Endodermal cell (in vitro differentiated cells): ENCODE data around the gene RHOG. TPM values are rescaled to one million over a fixed set of nuclear protein-coding genes. Genes with fewer than 3 reads are reported as not detected.

Experiments used
- DNase-seq: peaks from one replicate; pipeline ENCODE4 v3.0.0-alpha.2; 2017
- H3K27ac ChIP-seq: 2 replicates; pipeline ENCODE4 v1.5.1; 2013; ENCODE audit warnings: mild to moderate bottlenecking, low read depth, low read length, moderate library complexity
- H3K27me3 ChIP-seq: 2 replicates; pipeline ENCODE4 v1.6.1; 2013; ENCODE audit warnings: mild to moderate bottlenecking, low read length, moderate library complexity; ENCODE audit not compliant: insufficient read depth, control insufficient read depth, poor library complexity, severe bottlenecking
- H3K36me3 ChIP-seq: 2 replicates; pipeline ENCODE4 v1.7.0; 2013; ENCODE audit warnings: mild to moderate bottlenecking, low read length, moderate library complexity; ENCODE audit not compliant: control insufficient read depth, insufficient read depth
- H3K4me1 ChIP-seq: one replicate; pipeline ENCODE4 v1.7.0; 2013; ENCODE audit warnings: low read length; ENCODE audit not compliant: control insufficient read depth, insufficient read depth
- H3K4me3 ChIP-seq: 2 replicates; pipeline ENCODE4 v1.5.1; 2013; ENCODE audit warnings: mild to moderate bottlenecking, low read length, moderate library complexity
- H3K9ac ChIP-seq: 2 replicates; pipeline ENCODE4 v1.6.1; 2013; ENCODE audit warnings: mild to moderate bottlenecking, low read length, moderate library complexity; ENCODE audit not compliant: poor library complexity, severe bottlenecking; ENCODE audit errors: extremely low read depth
- H3K9me3 ChIP-seq: 2 replicates; pipeline ENCODE4 v1.6.1; 2013; ENCODE audit warnings: mild to moderate bottlenecking, low read length, moderate library complexity; ENCODE audit not compliant: control insufficient read depth
- H3K27ac Mint-ChIP-seq: 2 replicates; pipeline ENCODE4 v1.8.0; 2020; ENCODE audit warnings: mixed read lengths
- H3K27me3 Mint-ChIP-seq: 2 replicates; pipeline ENCODE4 v1.8.0; 2021; ENCODE audit warnings: mild to moderate bottlenecking, mixed read lengths; ENCODE audit not compliant: insufficient read depth
- H3K36me3 Mint-ChIP-seq: 2 replicates; pipeline ENCODE4 v1.8.0; 2020; ENCODE audit warnings: low read depth, mixed read lengths
- H3K4me1 Mint-ChIP-seq: 2 replicates; pipeline ENCODE4 v1.8.0; 2020; ENCODE audit warnings: mixed read lengths
- H3K4me3 Mint-ChIP-seq: 2 replicates; pipeline ENCODE4 v1.8.0; 2020; ENCODE audit warnings: mild to moderate bottlenecking, moderate library complexity, mixed read lengths
- H3K9me3 Mint-ChIP-seq: 2 replicates; pipeline ENCODE4 v1.8.0; 2020; ENCODE audit warnings: mild to moderate bottlenecking, mixed read lengths
- WGBS, 2 experiments: methylation state at CpG; one replicate each; pipeline versions ENCODE4 v1.1.5 to v1.1.7; 2013; ENCODE audit warnings: missing lambda C conversion rate in 2 of 2, mixed read lengths in 1 of 2; ENCODE audit not compliant: insufficient coverage in 1 of 2, insufficient read length in 1 of 2; 5-methylcytosine and 5-hydroxymethylcytosine counted together
- total RNA-seq, 2 donors: library from RNA; stranded (reverse); fragmentation: NEBNext Ultra II Directional in 1 of 2; extraction: Animal tissue kit (Norgen Biotek cat#: 25700) in 1 of 2; gene quantifications; 2 replicates in 1 of 2; 3 replicates in 1 of 2; pipeline ENCODE4 v1.2.1, GENCODE V29; 2021
- TF ChIP-seq, protein P1 (sequence below): fragments of 200-600 bp; sonication (generic); conservative IDR thresholded peaks from 2 replicates; pipeline ENCODE4 v1.5.0; 2021; ENCODE audit warnings: antibody characterized with exemption, mild to moderate bottlenecking

Gene RHOG
- total RNA-seq, 2 donors from 2014 or later, result 25.5 to 27.6 TPM

- Mint-ChIP-seq H3K27me3 (no peaks in the 10 kb centered on the region), H3K9me3 (no peaks in the 10 kb centered on the region), H3K36me3 (no peaks in the 10 kb centered on the region), H3K4me1 (peaks cover 36% of the 10 kb centered on the region), H3K4me3 (no peak overlapping the region), H3K27ac (peak overlapping the region; percentile 74)
- DNase-seq, result no peak
- peaks cover 17% of the 10 kb centered on the region for H3K4me1 ChIP-seq
- no peaks in the 10 kb centered on the region for H3K27me3 ChIP-seq
- H3K27ac ChIP-seq, result no peak overlapping the region
- H3K4me3 ChIP-seq, result no peak overlapping the region
- TF ChIP-seq, protein P1, sequence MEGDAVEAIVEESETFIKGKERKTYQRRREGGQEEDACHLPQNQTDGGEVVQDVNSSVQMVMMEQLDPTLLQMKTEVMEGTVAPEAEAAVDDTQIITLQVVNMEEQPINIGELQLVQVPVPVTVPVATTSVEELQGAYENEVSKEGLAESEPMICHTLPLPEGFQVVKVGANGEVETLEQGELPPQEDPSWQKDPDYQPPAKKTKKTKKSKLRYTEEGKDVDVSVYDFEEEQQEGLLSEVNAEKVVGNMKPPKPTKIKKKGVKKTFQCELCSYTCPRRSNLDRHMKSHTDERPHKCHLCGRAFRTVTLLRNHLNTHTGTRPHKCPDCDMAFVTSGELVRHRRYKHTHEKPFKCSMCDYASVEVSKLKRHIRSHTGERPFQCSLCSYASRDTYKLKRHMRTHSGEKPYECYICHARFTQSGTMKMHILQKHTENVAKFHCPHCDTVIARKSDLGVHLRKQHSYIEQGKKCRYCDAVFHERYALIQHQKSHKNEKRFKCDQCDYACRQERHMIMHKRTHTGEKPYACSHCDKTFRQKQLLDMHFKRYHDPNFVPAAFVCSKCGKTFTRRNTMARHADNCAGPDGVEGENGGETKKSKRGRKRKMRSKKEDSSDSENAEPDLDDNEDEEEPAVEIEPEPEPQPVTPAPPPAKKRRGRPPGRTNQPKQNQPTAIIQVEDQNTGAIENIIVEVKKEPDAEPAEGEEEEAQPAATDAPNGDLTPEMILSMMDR, result no peak
- H3K9me3 ChIP-seq, result no peaks in the 10 kb centered on the region
- no peaks in the 10 kb centered on the region for H3K36me3 ChIP-seq
- H3K9ac ChIP-seq, result no peak overlapping the region
These were observed 37.5 kb upstream of the RHOG start for GRCh38 chr11:3878258-3878584.

DNA sequence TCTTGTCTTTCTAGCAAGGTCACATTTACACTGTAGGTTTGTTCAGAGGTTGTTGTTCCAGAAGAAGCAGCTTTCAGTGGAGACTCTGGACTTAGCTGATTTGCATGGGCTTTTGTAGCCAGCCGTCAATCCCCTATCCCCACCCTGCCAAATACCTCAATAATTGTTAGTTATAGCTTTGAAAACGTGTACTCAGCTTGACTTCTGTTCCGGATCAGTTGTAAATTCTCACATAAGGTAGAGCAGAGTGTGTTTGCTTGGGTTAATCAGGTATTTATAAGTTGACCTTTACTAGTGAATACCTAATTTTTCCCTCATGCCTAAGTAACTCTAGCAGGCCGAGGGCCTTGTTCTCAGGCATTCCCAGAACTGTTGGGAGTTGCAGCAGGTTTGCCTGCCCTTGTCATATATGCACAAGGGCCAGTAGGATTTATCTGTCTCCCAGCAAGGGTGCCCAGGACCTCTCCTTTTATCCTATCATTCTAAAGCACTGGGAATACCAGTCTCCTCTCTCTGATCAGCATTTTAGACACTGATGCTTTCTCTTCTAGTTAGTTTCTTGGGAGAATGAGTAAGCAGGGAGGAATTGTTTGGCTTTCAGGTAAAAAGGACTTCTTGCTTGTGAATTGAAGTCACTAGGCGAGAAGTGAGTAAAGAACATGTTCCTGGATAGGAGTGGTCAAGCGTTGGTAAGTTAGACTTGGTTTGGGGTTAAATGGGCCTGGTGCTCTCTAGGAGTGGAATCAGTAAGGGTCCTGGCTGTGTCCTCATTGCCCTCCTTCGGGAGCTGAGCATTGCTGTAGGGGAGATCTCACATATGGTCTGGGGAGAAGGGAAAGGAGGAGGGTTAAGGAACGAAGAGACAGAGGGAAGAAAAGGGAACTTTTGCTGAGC lies 36.9 kb upstream of the RHOG start:
- H3K36me3 Mint-ChIP-seq, result no peaks in the 10 kb centered on the region
- Histone ChIP-seq H3K27ac (peak overlapping the region; percentile 12), H3K9ac (no peak overlapping the region), H3K36me3 (no peaks in the 10 kb centered on the region), H3K27me3 (no peaks in the 10 kb centered on the region), H3K4me1 (peaks cover 17% of the 10 kb centered on the region), H3K9me3 (no peaks in the 10 kb centered on the region), H3K4me3 (no peak overlapping the region)
- peak overlapping the region; percentile 74 for H3K27ac Mint-ChIP-seq
- WGBS, 2 experiments, result 75 to 80% methylated on average over 4 to 8 of the region's 8 CpGs
- no peak for DNase-seq
- TF ChIP-seq, protein P1, result no peak
- no peak overlapping the region for H3K4me3 Mint-ChIP-seq
- no peaks in the 10 kb centered on the region for H3K9me3 Mint-ChIP-seq
- H3K4me1 Mint-ChIP-seq, result peaks cover 36% of the 10 kb centered on the region
- H3K27me3 Mint-ChIP-seq, result no peaks in the 10 kb centered on the region

GRCh38 chr11:3876613-3877012 lies 35.9 kb upstream of the RHOG start:
- Mint-ChIP-seq H3K4me1 (peaks cover 36% of the 10 kb centered on the region), H3K36me3 (no peaks in the 10 kb centered on the region), H3K9me3 (no peaks in the 10 kb centered on the region), H3K27me3 (no peaks in the 10 kb centered on the region), H3K27ac (no peak overlapping the region), H3K4me3 (no peak overlapping the region)
- no peaks in the 10 kb centered on the region for H3K36me3 ChIP-seq
- no peak for DNase-seq
- H3K27ac ChIP-seq, result no peak overlapping the region
- peaks cover 17% of the 10 kb centered on the region for H3K4me1 ChIP-seq
- H3K27me3 ChIP-seq, result no peaks in the 10 kb centered on the region
- H3K4me3 ChIP-seq, result no peak overlapping the region
- TF ChIP-seq, protein P1, result no peak
- H3K9ac ChIP-seq, result no peak overlapping the region
- 91 to 100% methylated on average over 2 to 3 of the region's 3 CpGs for WGBS, 2 experiments
- H3K9me3 ChIP-seq, result no peaks in the 10 kb centered on the region
